HFF-Myc (cell line): ENCODE results near the gene NABP2.
A peak's percentile ranks its signal among the peaks of the same experiment; 100 is the strongest.

Experiments used
- DNase-seq: peaks from one replicate; pipeline ENCODE4 v3.0.0-alpha.2; 2011; ENCODE audit warnings: low read depth; ENCODE audit errors: extremely low read depth
- H3K4me3 ChIP-seq: replicated peaks from 2 replicates; pipeline ENCODE4 v1.5.1; 2011; ENCODE audit warnings: low read depth, mild to moderate bottlenecking, control low read depth, low read length
- CTCF ChIP-seq: IDR thresholded peaks from 2 replicates; pipeline ENCODE4 v1.5.1; 2012; ENCODE audit warnings: mild to moderate bottlenecking, low read depth, low read length, control low read depth; ENCODE audit errors: missing control alignments

NABP2 gene

GRCh38 chr12:56252649-56253048, 28.5 kb downstream of the NABP2 start:
- DNase-seq: no peak
- no peak for TF ChIP-seq CTCF
- H3K4me3 ChIP-seq: no peak overlapping the region

GRCh38 chr12:56253091-56253490, 28.9 kb downstream of the NABP2 start:
- TF ChIP-seq CTCF: no peak
- H3K4me3 ChIP-seq: no peak overlapping the region
- no peak for DNase-seq

- DNase-seq: no peak
- no peak for TF ChIP-seq CTCF
- no peak overlapping the region for H3K4me3 ChIP-seq
These were observed 31.5 kb downstream of the NABP2 start for GRCh38 chr12:56255671-56256070.

GRCh38 chr12:56256326-56256960, 32.3 kb downstream of the NABP2 start:
- peak overlapping the region; percentile 62 for H3K4me3 ChIP-seq
- no peak for DNase-seq
- TF ChIP-seq CTCF: peak; percentile 15

- peak overlapping the region; percentile 62 for H3K4me3 ChIP-seq
- no peak for DNase-seq
- no peak for TF ChIP-seq CTCF
These were observed 32.9 kb downstream of the NABP2 start for GRCh38 chr12:56257071-56257470.

GRCh38 chr12:56257491-56258067, 33.4 kb downstream of the NABP2 start:
- no peak for TF ChIP-seq CTCF
- peak overlapping the region; percentile 62 for H3K4me3 ChIP-seq
- DNase-seq: no peak
